Lung microvascular endothelial cell (primary cell): ENCODE results near the gene ATP6V1G1. TPM values are rescaled to one million over a fixed set of nuclear protein-coding genes. Genes with fewer than 3 reads are reported as not detected.

Experiments used
- DNase-seq, 2 donors: peaks; one replicate each; pipeline versions ENCODE4 v3.0.0 to v3.0.0-alpha.2; 2010; ENCODE audit warnings: low read depth in 2 of 2
- total RNA-seq: library from RNA; depleted of rRNA; stranded (reverse); fragments of >200 nt; gene quantifications from 2 replicates; pipeline ENCODE4 v1.2.1, GENCODE V29; 2014

Gene ATP6V1G1
- total RNA-seq, 1 donor from 2014 or later: 119 TPM

- no peak for DNase-seq
Observed at GRCh38 chr9:114612272-114612923, 24.8 kb downstream of the ATP6V1G1 start.

- no peak for DNase-seq
Observed at GRCh38 chr9:114613087-114613486, 25.5 kb downstream of the ATP6V1G1 start.

- no peak for DNase-seq
Observed at GRCh38 chr9:114613919-114614318, 26.4 kb downstream of the ATP6V1G1 start.

- DNase-seq: no peak
Observed at GRCh38 chr9:114614373-114614772, 26.8 kb downstream of the ATP6V1G1 start.

- no peak for DNase-seq
Observed at GRCh38 chr9:114616684-114617520, 29.3 kb downstream of the ATP6V1G1 start.

GRCh38 chr9:114619191-114619761 lies 31.7 kb downstream of the ATP6V1G1 start:
- DNase-seq: peak in 1 of 2 donors; percentile 55

- DNase-seq: no peak
Observed at GRCh38 chr9:114621561-114621960, 34.0 kb downstream of the ATP6V1G1 start.

- peak; percentile 30 to 74 for DNase-seq
Observed at GRCh38 chr9:114621975-114622609, 34.5 kb downstream of the ATP6V1G1 start.

GRCh38 chr9:114624677-114625076 lies 37.1 kb downstream of the ATP6V1G1 start:
- DNase-seq: no peak

- DNase-seq: no peak
Observed at GRCh38 chr9:114626415-114627020, 38.9 kb downstream of the ATP6V1G1 start.

- no peak for DNase-seq
Observed at GRCh38 chr9:114627553-114627952, 40.0 kb downstream of the ATP6V1G1 start.

GRCh38 chr9:114629563-114630090 lies 42.1 kb downstream of the ATP6V1G1 start:
- DNase-seq: no peak

GRCh38 chr9:114631166-114631565 lies 43.6 kb downstream of the ATP6V1G1 start:
- DNase-seq: no peak

GRCh38 chr9:114633438-114634089 lies 46.0 kb downstream of the ATP6V1G1 start:
- no peak for DNase-seq

GRCh38 chr9:114634387-114634786 lies 46.8 kb downstream of the ATP6V1G1 start:
- no peak for DNase-seq

- no peak for DNase-seq
Observed at GRCh38 chr9:114638404-114638803, 50.8 kb downstream of the ATP6V1G1 start.

GRCh38 chr9:114641967-114642366 lies 54.4 kb downstream of the ATP6V1G1 start:
- DNase-seq: no peak

- no peak for DNase-seq
Observed at GRCh38 chr9:114643001-114643400, 55.4 kb downstream of the ATP6V1G1 start.

GRCh38 chr9:114643896-114644295 lies 56.3 kb downstream of the ATP6V1G1 start:
- no peak for DNase-seq
